B cell (primary cell): Measurements from ENCODE around the gene COL5A2. TPM values are rescaled to one million over a fixed set of nuclear protein-coding genes. Genes with fewer than 3 reads are reported as not detected.

Experiments
- ATAC-seq: fragments of 200-7000 bp; cut with Tn5 transposase; one replicate; pipeline ENCODE4 v1.10.0; 2021; ENCODE audit warnings: low read depth, mild to moderate bottlenecking, moderate number of reproducible peaks, moderate library complexity
- CTCF ChIA-PET: fragments of 350-600 bp; sonication (Branson Sonifier 250); formaldehyde crosslinking; loops from one replicate; lab custom pipeline; 2021; ENCODE audit warnings: antibody characterized with exemption, inconsistent platforms; lab: Charles Lee
- POLR2A ChIA-PET: fragments of 350-600 bp; sonication (Branson Sonifier 250); formaldehyde crosslinking; loops from one replicate; lab custom pipeline; 2021; ENCODE audit warnings: antibody characterized with exemption; lab: Charles Lee
- DNase-seq: peaks from one replicate; pipeline ENCODE4 v3.0.0; 2013
- H2AFZ ChIP-seq: 2 replicates; pipeline ENCODE4 v1.6.1; 2012; ENCODE audit warnings: mild to moderate bottlenecking, low read depth, low read length; ENCODE audit not compliant: insufficient read depth, poor library complexity, severe bottlenecking
- H3K27ac ChIP-seq, 2 donors: 1 replicate in 1 of 2; 2 replicates in 1 of 2; pipeline ENCODE4 v1.5.1; 2012 to 2013; ENCODE audit warnings: low read length in 2 of 2, mild to moderate bottlenecking in 2 of 2, moderate library complexity in 1 of 2
- H3K27me3 ChIP-seq, 4 experiments: fragments of 200-600 bp in 1 of 4; sonication (generic) in 1 of 4; replicated peaks in 1 of 4; 1 replicate in 2 of 4; 2 replicates in 2 of 4; pipeline versions ENCODE4 v1.6.1 to v1.7.0; 2013 to 2016; ENCODE audit warnings: low read length in 3 of 4, mild to moderate bottlenecking in 2 of 4, mixed read lengths in 1 of 4, moderate library complexity in 1 of 4; ENCODE audit not compliant: insufficient read depth in 4 of 4, control insufficient read depth in 3 of 4; ENCODE audit errors: control extremely low read depth in 1 of 4
- H3K36me3 ChIP-seq, 2 experiments: replicated peaks in 1 of 2; 1 replicate in 1 of 2; 2 replicates in 1 of 2; pipeline versions ENCODE4 v1.6.1 to v1.7.1; 2013; ENCODE audit warnings: low read length in 1 of 2; ENCODE audit not compliant: insufficient read depth in 2 of 2, control insufficient read depth in 1 of 2; ENCODE audit errors: control extremely low read depth in 1 of 2, extremely low read depth in 1 of 2
- H3K4me1 ChIP-seq, 2 donors: fragments of 200-600 bp in 1 of 2; sonication (generic) in 1 of 2; 1 replicate in 1 of 2; 2 replicates in 1 of 2; pipeline versions ENCODE4 v1.5.1 to v1.6.1; 2013 to 2017; ENCODE audit warnings: low read length in 2 of 2; ENCODE audit not compliant: control insufficient read depth in 2 of 2, insufficient read depth in 2 of 2
- H3K4me2 ChIP-seq: replicated peaks from 2 replicates; pipeline ENCODE3; 2012; ENCODE audit warnings: mild to moderate bottlenecking, low read depth, low read length; ENCODE audit not compliant: poor library complexity, severe bottlenecking
- H3K4me3 ChIP-seq, 5 experiments: fragments of 200-600 bp in 1 of 5; sonication (generic) in 1 of 5; 1 replicate in 3 of 5; 2 replicates in 2 of 5; pipeline versions ENCODE4 v1.5.1 to v1.7.0; 2011 to 2016; ENCODE audit warnings: low read length in 4 of 5, mild to moderate bottlenecking in 4 of 5, low read depth in 2 of 5, control low read depth in 1 of 5, moderate library complexity in 1 of 5; ENCODE audit not compliant: insufficient read depth in 1 of 5; ENCODE audit errors: control extremely low read depth in 1 of 5, extremely low read depth in 1 of 5
- H3K79me2 ChIP-seq: fragments of 200-600 bp; sonication (generic); one replicate; pipeline ENCODE4 v1.6.0; 2016; ENCODE audit warnings: low read length; ENCODE audit not compliant: control insufficient read depth, insufficient read depth
- H3K9ac ChIP-seq: fragments of 200-600 bp; sonication (generic); 2 replicates; pipeline ENCODE4 v1.6.1; 2017; ENCODE audit warnings: mild to moderate bottlenecking, low read length, moderate library complexity
- H3K9me3 ChIP-seq, 3 donors: one replicate each; pipeline versions ENCODE4 v1.6.1 to v1.7.1; 2013; ENCODE audit warnings: low read length in 2 of 3; ENCODE audit not compliant: control insufficient read depth in 2 of 3, insufficient read depth in 1 of 3; ENCODE audit errors: control extremely low read depth in 1 of 3
- H4K20me1 ChIP-seq: 2 replicates; pipeline ENCODE4 v1.6.0; 2012; ENCODE audit warnings: mild to moderate bottlenecking, low read length; ENCODE audit not compliant: insufficient read depth, control insufficient read depth, poor library complexity, severe bottlenecking
- H3K27ac Mint-ChIP-seq: one replicate; pipeline ENCODE4 v1.8.0; 2021; ENCODE audit warnings: mixed read lengths
- H3K27me3 Mint-ChIP-seq: one replicate; pipeline ENCODE4 v1.8.0; 2021; ENCODE audit warnings: mixed read lengths
- H3K4me1 Mint-ChIP-seq: one replicate; pipeline ENCODE4 v1.8.0; 2021; ENCODE audit warnings: mixed read lengths
- H3K4me3 Mint-ChIP-seq: one replicate; pipeline ENCODE4 v1.8.0; 2021; ENCODE audit warnings: mixed read lengths
- H3K9me3 Mint-ChIP-seq: one replicate; pipeline ENCODE4 v1.8.0; 2022; ENCODE audit warnings: mixed read lengths; ENCODE audit not compliant: insufficient read depth
- CTCF ChIP-seq: fragments of 200-600 bp; IDR thresholded peaks from one replicate; pipeline ENCODE4 v1.8.0; 2022; ENCODE audit warnings: antibody characterized with exemption, mild to moderate bottlenecking
- EZH2 ChIP-seq: IDR thresholded peaks from 2 replicates; pipeline ENCODE4 v1.6.1; 2012; ENCODE audit warnings: borderline replicate concordance, low read depth, mild to moderate bottlenecking, moderate library complexity, low read length; ENCODE audit not compliant: insufficient read depth, poor library complexity, severe bottlenecking
- WGBS: methylation state at CpG from one replicate; pipeline ENCODE4 v1.1.5; 2013; ENCODE audit warnings: missing lambda C conversion rate; ENCODE audit not compliant: insufficient coverage; 5-methylcytosine and 5-hydroxymethylcytosine counted together
- intact Hi-C: fragments of 100-400 bp; cut with micrococcal nuclease; formaldehyde crosslinking; loops from one replicate; pipeline ENCODE4 v1.10.0; 2022
- polyA plus RNA-seq: library from polyadenylated mRNA; depleted of rRNA; stranded (reverse); fragments of >200 nt; gene quantifications from 2 replicates; pipeline ENCODE4 v1.2.3, GENCODE V29; 2012
- total RNA-seq, 2 donors: library from RNA; stranded (reverse); fragments of 120-200 nt in 1 of 2; gene quantifications; 1 replicate in 1 of 2; 2 replicates in 1 of 2; pipeline versions ENCODE4 v1.2.3 to v1.2.4, GENCODE V29; 2013 to 2022

The COL5A2 gene
- total and polyA plus RNA-seq, 2 donors (not counting 1 experiment from before 2014, with no cell fraction given), result 0.44 to 0.45 TPM

GRCh38 chr2:189178054-189178453, 1.5 kb downstream of the COL5A2 start:
- Histone ChIP-seq H3K4me2 (no peak overlapping the region), H3K4me3 (no peak overlapping the region), H3K36me3 (no peaks in the 10 kb centered on the region), H3K27ac (no peak overlapping the region), H3K79me2 (no peaks in the 10 kb centered on the region), H2AFZ (no peak overlapping the region), H4K20me1 (no peaks in the 10 kb centered on the region), H3K4me1 (no peaks in the 10 kb centered on the region), H3K27me3 (peaks cover 0 to 3% (median 0%) of the 10 kb centered on the region in 4 experiments), H3K9me3 (peaks cover 0 to 7% (median 0%) of the 10 kb centered on the region in 3 donors), H3K9ac (no peak overlapping the region)
- DNase-seq (no peak), ATAC-seq (no peak)
- intact Hi-C loops, result no loop called here
- TF ChIP-seq CTCF (no peak), EZH2 (no peak)
- H3K4me1 Mint-ChIP-seq, result no peaks in the 10 kb centered on the region
- no peak overlapping the region for H3K27ac Mint-ChIP-seq
- no peaks in the 10 kb centered on the region for H3K9me3 Mint-ChIP-seq
- peaks cover 14% of the 10 kb centered on the region for H3K27me3 Mint-ChIP-seq
- ChIA-PET CTCF (no interaction called here), POLR2A (no interaction called here)
- no peak overlapping the region for H3K4me3 Mint-ChIP-seq
- no CpG with 5 or more reads among the region's 2 CpGs for WGBS

- ATAC-seq (no peak), DNase-seq (no peak)
- Histone ChIP-seq H2AFZ (no peak overlapping the region), H3K36me3 (no peaks in the 10 kb centered on the region), H3K4me1 (no peaks in the 10 kb centered on the region), H3K4me2 (no peak overlapping the region), H3K79me2 (no peaks in the 10 kb centered on the region), H3K9me3 (peaks cover 0 to 7% (median 0%) of the 10 kb centered on the region in 3 donors), H3K4me3 (no peak overlapping the region), H3K27ac (no peak overlapping the region), H4K20me1 (no peaks in the 10 kb centered on the region), H3K9ac (no peak overlapping the region), H3K27me3 (peaks cover 0 to 3% (median 0%) of the 10 kb centered on the region in 4 experiments)
- WGBS, result no CpG with 5 or more reads among the region's 4 CpGs
- intact Hi-C loops, result no loop called here
- no peaks in the 10 kb centered on the region for H3K9me3 Mint-ChIP-seq
- H3K27me3 Mint-ChIP-seq, result peaks cover 9% of the 10 kb centered on the region
- TF ChIP-seq CTCF (no peak), EZH2 (no peak)
- POLR2A ChIA-PET, result no interaction called here
- no peak overlapping the region for H3K4me3 Mint-ChIP-seq
- no peak overlapping the region for H3K27ac Mint-ChIP-seq
- CTCF ChIA-PET, result no interaction called here
- no peaks in the 10 kb centered on the region for H3K4me1 Mint-ChIP-seq
Measured at GRCh38 chr2:189177251-189177840, 2.2 kb downstream of the COL5A2 start.
